ENCODE results near the gene TOX2. TPM values are rescaled to one million over a fixed set of nuclear protein-coding genes. Genes with fewer than 3 reads are reported as not detected.

Gene TOX2
- total RNA-seq, 1 donor = 1.1 TPM

- Histone ChIP-seq H2AFZ (ENCODE audit: low read length) (peak overlapping the region; percentile 36), H4K20me1 (ENCODE audit: insufficient read depth, low read length) (no peaks in the 10 kb centered on the region), H3K27ac (ENCODE audit: low read depth, low read length) (no peak overlapping the region), H3K36me3 (ENCODE audit: insufficient read depth, low read length) (no peaks in the 10 kb centered on the region), H3K27me3 (ENCODE audit: insufficient read depth, low read length) (peaks cover 31% of the 10 kb centered on the region), H3K4me1 (ENCODE audit: insufficient read depth, low read length) (no peaks in the 10 kb centered on the region), H3K9me3 (ENCODE audit: low read depth, low read length) (no peaks in the 10 kb centered on the region), H3K4me2 (ENCODE audit: insufficient read depth, low read length) (peak overlapping the region; percentile 24), H3K4me3 (ENCODE audit: insufficient read depth, low read length) (no peak overlapping the region), H3K79me2 (ENCODE audit: insufficient read depth, low read length) (no peaks in the 10 kb centered on the region)
- DNase-seq (ENCODE audit: insufficient read length, low spot score, missing footprints) = peak; percentile 83
- no peak for TF ChIP-seq CTCF (IDR thresholded peaks at IDR 0.05; ENCODE audit: extremely low read depth, low read depth, low read length)
Measured at GRCh38 chr20:44115762-44116644, 201.4 kb downstream of the TOX2 start.

GRCh38 chr20:44117296-44118184, 202.9 kb downstream of the TOX2 start:
- no peak for TF ChIP-seq CTCF (IDR thresholded peaks at IDR 0.05; ENCODE audit: extremely low read depth, low read depth, low read length)
- Histone ChIP-seq H3K4me1 (ENCODE audit: insufficient read depth, low read length) (no peaks in the 10 kb centered on the region), H3K4me3 (ENCODE audit: insufficient read depth, low read length) (no peak overlapping the region), H4K20me1 (ENCODE audit: insufficient read depth, low read length) (no peaks in the 10 kb centered on the region), H2AFZ (ENCODE audit: low read length) (no peak overlapping the region), H3K27me3 (ENCODE audit: insufficient read depth, low read length) (peaks cover 37% of the 10 kb centered on the region), H3K27ac (ENCODE audit: low read depth, low read length) (no peak overlapping the region), H3K79me2 (ENCODE audit: insufficient read depth, low read length) (no peaks in the 10 kb centered on the region), H3K4me2 (ENCODE audit: insufficient read depth, low read length) (no peak overlapping the region), H3K36me3 (ENCODE audit: insufficient read depth, low read length) (no peaks in the 10 kb centered on the region), H3K9me3 (ENCODE audit: low read depth, low read length) (no peaks in the 10 kb centered on the region)
- DNase-seq (ENCODE audit: insufficient read length, low spot score, missing footprints) = no peak

- H4K20me1 ChIP-seq (ENCODE audit: insufficient read depth, low read length) = no peaks in the 10 kb centered on the region
- H3K27me3 ChIP-seq (ENCODE audit: insufficient read depth, low read length) = peaks cover 45% of the 10 kb centered on the region
- H3K27ac ChIP-seq (ENCODE audit: low read depth, low read length) = no peak overlapping the region
- H3K4me3 ChIP-seq (ENCODE audit: insufficient read depth, low read length) = no peak overlapping the region
- H3K79me2 ChIP-seq (ENCODE audit: insufficient read depth, low read length) = no peaks in the 10 kb centered on the region
- no peak overlapping the region for H3K4me2 ChIP-seq (ENCODE audit: insufficient read depth, low read length)
- no peak for TF ChIP-seq CTCF (IDR thresholded peaks at IDR 0.05; ENCODE audit: extremely low read depth, low read depth, low read length)
- H3K36me3 ChIP-seq (ENCODE audit: insufficient read depth, low read length) = no peaks in the 10 kb centered on the region
- H3K9me3 ChIP-seq (ENCODE audit: low read depth, low read length) = no peaks in the 10 kb centered on the region
- no peak for DNase-seq (ENCODE audit: insufficient read length, low spot score, missing footprints)
- H3K4me1 ChIP-seq (ENCODE audit: insufficient read depth, low read length) = no peaks in the 10 kb centered on the region
- H2AFZ ChIP-seq (ENCODE audit: low read length) = no peak overlapping the region
Measured at GRCh38 chr20:44118185-44119033, 203.8 kb downstream of the TOX2 start.

Small RNA genes within 50 kb of the gene (small RNA-seq; reads per million reads assigned to genes)
- gene RN7SL443P = not detected

Other genes with a start within 250 kb of the TOX2 start
- gene MYBL2, start 247.7 kb upstream of the TOX2 start, total RNA-seq = 1.8 and 2.5 TPM in 2 replicates
- gene GTSF1L, start 187.8 kb upstream of the TOX2 start, total RNA-seq = not detected in 2 replicates